Breast epithelium (tissue), 4 donors: ENCODE measurements around the gene LGALS3BP. TPM values are rescaled to one million over a fixed set of nuclear protein-coding genes. Genes with fewer than 3 reads are reported as not detected.

Experiments
- DNase-seq, 2 donors: peaks; one replicate each; pipeline ENCODE4 v3.0.0-alpha.2; 2019; ENCODE audit warnings: low spot score in 2 of 2
- H3K27ac ChIP-seq, 2 donors: fragments of 200-600 bp; sonication (generic) in 1 of 2; one replicate each; pipeline ENCODE4 v1.5.1; 2016 to 2019; ENCODE audit warnings: mild to moderate bottlenecking in 1 of 2
- H3K27me3 ChIP-seq, 2 donors: fragments of 200-600 bp; sonication (generic) in 1 of 2; one replicate each; pipeline versions ENCODE4 v1.5.1 to v1.6.0; 2017 to 2019; ENCODE audit warnings: control low read depth in 1 of 2, mild to moderate bottlenecking in 1 of 2
- H3K36me3 ChIP-seq: fragments of 200-600 bp; one replicate; pipeline ENCODE4 v1.5.1; 2019
- H3K4me1 ChIP-seq, 2 donors: fragments of 200-600 bp; sonication (generic); one replicate each; pipeline ENCODE4 v1.5.1; 2016 to 2019; ENCODE audit warnings: control low read depth in 1 of 2
- H3K4me3 ChIP-seq, 3 donors: fragments of 200-600 bp; sonication (generic); 1 replicate in 2 of 3; 2 replicates in 1 of 3; pipeline ENCODE4 v1.5.1; 2016 to 2019; ENCODE audit warnings: mild to moderate bottlenecking in 3 of 3, moderate library complexity in 2 of 3
- H3K9me3 ChIP-seq, 2 donors: fragments of 200-600 bp; sonication (generic) in 1 of 2; one replicate each; pipeline ENCODE4 v1.5.1; 2016 to 2019; ENCODE audit warnings: control low read depth in 1 of 2
- POLR2A ChIP-seq: fragments of 450-650 bp; IDR thresholded peaks from one replicate; pipeline ENCODE4 v1.6.1; 2016; ENCODE audit warnings: antibody characterized with exemption, mild to moderate bottlenecking, moderate library complexity
- POLR2AphosphoS5 ChIP-seq, 3 donors: sonication (generic); formaldehyde crosslinking; IDR thresholded peaks; one replicate each; pipeline ENCODE4 v1.6.1; 2017; ENCODE audit warnings: antibody characterized with exemption in 3 of 3
- intact Hi-C: fragments of 100-400 bp; cut with DNase I; formaldehyde crosslinking; loops from one replicate; pipeline ENCODE4 v1.15.1; 2023; ENCODE audit warnings: low total_unique reads
- total RNA-seq, 3 donors: library from RNA; depleted of rRNA; stranded (reverse); fragments of >200 nt; gene quantifications; one replicate each; pipeline ENCODE4 v1.1.0, GENCODE V29; 2016
- TF ChIP-seq, protein P1 (sequence below), 3 donors: fragments of 450-650 bp; IDR thresholded peaks; one replicate each; pipeline ENCODE4 v1.5.1; 2016 to 2017; ENCODE audit warnings: antibody characterized with exemption in 3 of 3, mild to moderate bottlenecking in 3 of 3, moderate library complexity in 3 of 3

The LGALS3BP gene
- total RNA-seq, 3 donors from 2014 or later, result 192 to 532 (median 206) TPM

DNA sequence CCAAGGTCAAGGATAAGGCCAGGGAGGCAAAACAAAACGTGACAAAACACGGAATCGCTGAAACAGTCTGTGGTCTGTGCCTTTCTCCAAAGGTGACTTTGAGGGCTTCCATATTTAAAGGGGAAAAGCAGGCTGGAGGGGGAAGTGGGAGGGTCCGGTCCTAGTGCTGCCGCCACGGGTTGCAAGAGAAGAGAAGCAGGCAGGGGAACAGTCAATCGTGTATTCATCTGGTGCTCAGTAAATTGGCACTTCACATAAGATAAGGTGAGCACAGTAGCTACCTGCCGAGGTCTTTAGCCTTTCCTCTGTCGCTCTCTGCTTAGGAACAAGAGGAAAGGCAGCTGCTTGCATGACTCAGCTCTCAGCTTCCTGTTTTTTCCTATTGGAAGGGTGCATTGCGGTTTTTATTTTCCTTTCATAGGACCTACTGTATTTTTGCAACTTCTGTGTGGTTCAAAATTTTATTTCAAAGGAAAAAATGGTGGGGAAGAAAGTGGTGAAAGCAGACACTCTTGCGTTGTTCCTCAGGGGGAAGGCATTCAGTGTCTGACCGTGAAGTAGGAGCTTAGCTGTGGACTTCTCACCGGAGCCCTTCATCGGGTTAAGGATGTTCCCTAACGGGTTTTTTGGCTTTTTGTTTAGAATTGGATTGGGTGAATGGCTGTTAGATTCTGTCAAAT, 7.1 kb upstream of the LGALS3BP start:
- H3K27me3 ChIP-seq, result no peaks in the 10 kb centered on the region
- H3K36me3 ChIP-seq, result no peaks in the 10 kb centered on the region
- H3K27ac ChIP-seq, result peak overlapping the region; percentile 55 to 62
- no peaks in the 10 kb centered on the region for H3K9me3 ChIP-seq
- H3K4me3 ChIP-seq, result peak overlapping the region; percentile 27 to 39 (median 29)
- no peak for TF ChIP-seq POLR2AphosphoS5 (IDR thresholded peaks at IDR 0.05)
- no peak for DNase-seq
- intact Hi-C loops, result no loop called here
- no peaks in the 10 kb centered on the region for H3K4me1 ChIP-seq

DNA sequence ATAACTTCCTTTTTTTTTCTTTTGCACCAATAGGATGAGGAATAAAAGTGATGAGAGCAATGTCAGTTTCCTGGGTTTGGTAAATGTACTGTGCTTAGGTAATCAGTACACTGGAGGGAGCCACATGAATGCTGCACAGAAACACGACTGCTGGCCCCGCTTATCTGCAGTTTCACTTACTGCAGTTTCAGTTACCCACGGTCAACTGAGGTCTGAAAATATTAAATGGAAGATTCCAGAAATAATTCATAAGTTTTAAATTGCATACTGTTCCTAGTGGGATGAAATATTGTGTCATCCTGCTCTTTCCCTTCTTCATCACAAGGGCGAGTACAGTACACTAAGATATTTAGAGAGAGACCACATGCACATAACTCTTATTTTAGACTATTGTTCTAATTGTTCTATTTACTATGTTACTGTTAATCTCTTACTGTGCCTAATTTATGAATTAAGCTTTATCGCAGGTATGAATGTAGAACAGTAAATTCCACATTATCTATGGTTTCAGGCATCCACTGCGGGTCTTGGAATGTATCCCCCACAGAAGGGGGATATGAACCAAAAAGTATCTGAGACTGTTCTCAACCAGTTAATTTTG, 6.4 kb upstream of the LGALS3BP start:
- TF ChIP-seq, protein P1, sequence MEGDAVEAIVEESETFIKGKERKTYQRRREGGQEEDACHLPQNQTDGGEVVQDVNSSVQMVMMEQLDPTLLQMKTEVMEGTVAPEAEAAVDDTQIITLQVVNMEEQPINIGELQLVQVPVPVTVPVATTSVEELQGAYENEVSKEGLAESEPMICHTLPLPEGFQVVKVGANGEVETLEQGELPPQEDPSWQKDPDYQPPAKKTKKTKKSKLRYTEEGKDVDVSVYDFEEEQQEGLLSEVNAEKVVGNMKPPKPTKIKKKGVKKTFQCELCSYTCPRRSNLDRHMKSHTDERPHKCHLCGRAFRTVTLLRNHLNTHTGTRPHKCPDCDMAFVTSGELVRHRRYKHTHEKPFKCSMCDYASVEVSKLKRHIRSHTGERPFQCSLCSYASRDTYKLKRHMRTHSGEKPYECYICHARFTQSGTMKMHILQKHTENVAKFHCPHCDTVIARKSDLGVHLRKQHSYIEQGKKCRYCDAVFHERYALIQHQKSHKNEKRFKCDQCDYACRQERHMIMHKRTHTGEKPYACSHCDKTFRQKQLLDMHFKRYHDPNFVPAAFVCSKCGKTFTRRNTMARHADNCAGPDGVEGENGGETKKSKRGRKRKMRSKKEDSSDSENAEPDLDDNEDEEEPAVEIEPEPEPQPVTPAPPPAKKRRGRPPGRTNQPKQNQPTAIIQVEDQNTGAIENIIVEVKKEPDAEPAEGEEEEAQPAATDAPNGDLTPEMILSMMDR (IDR thresholded peaks at IDR 0.05), result no peak
- no peak for TF ChIP-seq POLR2AphosphoS5 (IDR thresholded peaks at IDR 0.05)
- no peak for TF ChIP-seq POLR2A
- Histone ChIP-seq H3K4me1 (no peaks in the 10 kb centered on the region), H3K27ac (peak overlapping the region; percentile 55 to 62), H3K9me3 (no peaks in the 10 kb centered on the region), H3K4me3 (peak overlapping the region; percentile 27 to 39 (median 29)), H3K36me3 (no peaks in the 10 kb centered on the region), H3K27me3 (no peaks in the 10 kb centered on the region)
- DNase-seq, result no peak
- intact Hi-C loops, result no loop called here

DNA sequence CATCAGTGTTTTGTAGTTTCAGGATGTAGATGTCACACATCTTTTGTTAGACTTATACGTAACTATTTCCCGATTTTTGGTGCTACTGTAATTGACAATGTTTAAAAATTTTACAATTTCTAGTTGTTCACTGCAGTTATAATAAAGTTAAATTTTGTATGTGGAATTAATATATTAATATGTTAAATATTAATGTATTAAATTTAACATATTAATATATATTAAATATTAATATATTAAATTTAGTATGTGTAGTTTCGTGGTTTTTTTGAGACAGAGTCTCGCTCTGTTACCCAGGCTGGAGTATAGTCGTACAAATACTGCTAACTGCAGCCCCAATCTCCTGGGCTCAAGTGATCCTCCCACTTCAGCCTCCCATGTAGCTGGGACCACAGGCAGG, 5.7 kb upstream of the LGALS3BP start:
- no peaks in the 10 kb centered on the region for H3K9me3 ChIP-seq
- H3K4me3 ChIP-seq, result no peak overlapping the region
- H3K4me1 ChIP-seq, result no peaks in the 10 kb centered on the region
- no peak for DNase-seq
- no peak for TF ChIP-seq POLR2A
- TF ChIP-seq POLR2AphosphoS5 (IDR thresholded peaks at IDR 0.05), result no peak
- TF ChIP-seq, protein P1 (IDR thresholded peaks at IDR 0.05), result no peak
- H3K36me3 ChIP-seq, result no peaks in the 10 kb centered on the region
- no peaks in the 10 kb centered on the region for H3K27me3 ChIP-seq
- intact Hi-C loops, result no loop called here
- H3K27ac ChIP-seq, result no peak overlapping the region

DNA sequence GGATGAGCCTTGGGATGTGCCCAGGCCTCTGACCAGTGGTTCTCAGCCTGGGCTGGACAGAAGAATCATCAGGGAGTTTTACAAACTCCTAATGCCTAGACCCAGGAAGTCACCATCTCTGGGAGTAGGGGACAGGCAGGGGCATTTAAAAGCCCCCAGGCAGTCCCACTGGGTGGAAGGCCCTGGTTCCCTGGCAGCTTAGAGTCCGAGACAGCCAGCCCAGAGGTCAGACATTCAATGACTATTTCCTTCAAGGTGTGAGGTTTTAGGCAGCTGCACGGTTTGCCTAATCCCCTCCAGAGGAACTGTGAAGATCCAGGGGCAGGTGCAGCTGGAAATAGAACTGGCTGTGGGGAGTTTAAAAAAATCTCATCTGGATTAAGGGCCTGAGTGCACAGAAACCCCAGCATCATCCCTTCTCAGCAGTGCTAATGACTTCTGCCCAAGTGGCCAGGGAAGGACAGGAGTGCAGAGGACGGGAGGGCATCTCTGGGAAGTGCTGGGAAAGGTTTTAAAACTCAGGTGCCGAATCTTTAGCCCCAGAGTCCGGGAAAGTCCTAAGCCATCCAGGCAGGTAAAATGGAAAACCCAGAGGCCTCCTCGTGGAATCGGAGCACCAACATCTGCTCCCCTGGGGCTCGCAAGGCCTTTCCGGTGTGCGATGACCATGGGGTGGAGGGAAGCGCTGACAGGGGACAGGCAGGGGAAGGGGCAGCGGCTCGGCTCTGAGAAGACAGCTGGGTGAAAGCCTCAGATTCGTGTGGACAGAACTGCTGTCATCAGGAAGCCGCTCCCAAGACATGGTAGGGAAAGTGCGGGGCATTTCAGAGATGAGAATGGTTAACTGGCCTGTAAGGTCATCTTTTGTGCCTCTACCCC, 1.5 kb upstream of the LGALS3BP start:
- no peak for DNase-seq
- Histone ChIP-seq H3K36me3 (no peaks in the 10 kb centered on the region), H3K27ac (peak overlapping the region in 1 of 2 donors; percentile 85), H3K4me3 (no peak overlapping the region), H3K27me3 (no peaks in the 10 kb centered on the region), H3K4me1 (peaks cover 15 to 29% of the 10 kb centered on the region in 2 donors), H3K9me3 (no peaks in the 10 kb centered on the region)
- intact Hi-C loops, result no loop called here
- TF ChIP-seq, protein P1 (IDR thresholded peaks at IDR 0.05), result no peak
- TF ChIP-seq POLR2A, result no peak
- no peak for TF ChIP-seq POLR2AphosphoS5 (IDR thresholded peaks at IDR 0.05)

DNA sequence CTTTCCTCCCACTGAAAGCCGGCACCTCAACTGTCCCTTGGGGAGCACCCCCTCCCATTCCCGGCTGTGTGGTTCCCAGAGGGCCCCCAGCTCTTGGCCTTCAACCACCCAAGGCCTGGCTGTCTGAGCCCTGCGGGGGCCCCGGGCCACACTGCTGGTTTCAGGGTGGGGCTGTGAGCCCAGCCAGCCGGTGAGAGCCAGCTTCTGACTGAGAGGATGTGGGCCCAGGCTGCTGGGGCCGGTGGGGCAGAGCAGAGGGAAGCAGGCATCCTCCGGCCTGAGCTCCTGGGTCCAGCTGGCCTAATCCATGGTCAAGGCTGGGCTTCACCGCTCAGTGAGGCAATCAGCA, 875 bp upstream of the LGALS3BP start:
- no peak for TF ChIP-seq POLR2AphosphoS5 (IDR thresholded peaks at IDR 0.05)
- TF ChIP-seq, protein P1 (IDR thresholded peaks at IDR 0.05), result no peak
- no peak for TF ChIP-seq POLR2A
- peak overlapping the region; percentile 78 to 85 for H3K27ac ChIP-seq
- no peaks in the 10 kb centered on the region for H3K36me3 ChIP-seq
- peaks cover 16 to 29% of the 10 kb centered on the region in 2 donors for H3K4me1 ChIP-seq
- no peak overlapping the region for H3K4me3 ChIP-seq
- no peak for DNase-seq
- H3K27me3 ChIP-seq, result no peaks in the 10 kb centered on the region
- intact Hi-C loops, result no loop called here
- H3K9me3 ChIP-seq, result no peaks in the 10 kb centered on the region
